NCI-H460 (cell line): ENCODE results near the gene CAB39. TPM values are rescaled to one million over a fixed set of nuclear protein-coding genes. Genes with fewer than 3 reads are reported as not detected.

Experiments
- small RNA-seq, 2 experiments: library from RNA; depleted of rRNA; stranded (forward); fragments of <200 nt; gene quantifications; one replicate each; pipeline ENCODE3, GENCODE V24; 2014
- total RNA-seq: library from RNA; depleted of rRNA; stranded (reverse); fragments of >200 nt; shearing (Covaris generic); gene quantifications from 2 replicates; pipeline ENCODE4 v1.2.3, GENCODE V29; 2014; rRNA removed

CAB39 gene
- total RNA-seq, 1 experiment from 2014 or later, result 49.7 TPM

Small RNAs within 50 kb of the gene (small RNA-seq; reads per million reads assigned to genes)
- gene BANF1P3 (0 to 0.23 reads per million in 2 experiments), gene RNU6-268P (0 reads per million in 2 experiments)

Other genes with a start within 250 kb of the CAB39 start
- gene ITM2C, start 152.1 kb downstream of the CAB39 start, total RNA-seq, result 36.2 and 38.1 TPM in 2 replicates
- 0.07 TPM in 1 of 2 replicates, not detected in the other for gene GPR55, start 212.4 kb downstream of the CAB39 start, total RNA-seq